H9 (cell line): ENCODE results near the gene MAPK4. TPM values are rescaled to one million over a fixed set of nuclear protein-coding genes. Genes with fewer than 3 reads are reported as not detected.

ENCODE experiments used
- DNase-seq: peaks from one replicate; pipeline ENCODE4 v3.0.0-alpha.2; 2017
- H2AFZ ChIP-seq: one replicate; pipeline ENCODE4 v1.6.1; 2013; ENCODE audit warnings: mild to moderate bottlenecking, low read length, control low read depth, moderate library complexity
- H2AK5ac ChIP-seq: 2 replicates; pipeline ENCODE4 v1.6.1; 2013; ENCODE audit warnings: low read length, control low read depth, mixed read lengths; ENCODE audit not compliant: insufficient read length
- H2BK120ac ChIP-seq: one replicate; pipeline ENCODE4 v1.6.1; 2013; ENCODE audit warnings: low read depth, mild to moderate bottlenecking, low read length, control low read depth, inconsistent platforms; ENCODE audit not compliant: poor library complexity, severe bottlenecking
- H2BK12ac ChIP-seq: 2 replicates; pipeline ENCODE4 v1.6.1; 2013; ENCODE audit warnings: low read length, control low read depth, mixed read lengths, low read depth; ENCODE audit not compliant: insufficient read length
- H2BK15ac ChIP-seq: 2 replicates; pipeline ENCODE4 v1.6.1; 2013; ENCODE audit warnings: low read depth, low read length, control low read depth
- H2BK20ac ChIP-seq: one replicate; pipeline ENCODE4 v1.6.1; 2013; ENCODE audit warnings: low read depth, mild to moderate bottlenecking, low read length, control low read depth, inconsistent platforms; ENCODE audit not compliant: poor library complexity, severe bottlenecking
- H2BK5ac ChIP-seq: 2 replicates; pipeline ENCODE4 v1.6.1; 2013; ENCODE audit warnings: low read length, control low read depth, mixed read lengths; ENCODE audit not compliant: insufficient read length
- H3K14ac ChIP-seq: 2 replicates; pipeline ENCODE4 v1.6.1; 2013; ENCODE audit warnings: low read length, control low read depth; ENCODE audit not compliant: insufficient read depth
- H3K18ac ChIP-seq: 2 replicates; pipeline ENCODE4 v1.6.1; 2013; ENCODE audit warnings: low read depth, mild to moderate bottlenecking, mixed read lengths, low read length, control low read depth; ENCODE audit not compliant: insufficient read length
- H3K23ac ChIP-seq: 2 replicates; pipeline ENCODE4 v1.6.1; 2013; ENCODE audit warnings: low read length, control low read depth, mixed read lengths, low read depth; ENCODE audit not compliant: insufficient read length
- H3K23me2 ChIP-seq: 2 replicates; pipeline ENCODE4 v1.6.1; 2013; ENCODE audit warnings: low read depth, mild to moderate bottlenecking, mixed read lengths, low read length, control low read depth; ENCODE audit not compliant: insufficient read length, poor library complexity, severe bottlenecking
- H3K27ac ChIP-seq: 2 replicates; pipeline ENCODE4 v1.5.1; 2013; ENCODE audit warnings: low read length, control low read depth, mixed read lengths, low read depth; ENCODE audit not compliant: insufficient read length
- H3K27me3 ChIP-seq: 2 replicates; pipeline ENCODE4 v1.6.1; 2013; ENCODE audit warnings: low read length, control low read depth, inconsistent platforms; ENCODE audit not compliant: insufficient read depth
- H3K4ac ChIP-seq: 2 replicates; pipeline ENCODE4 v1.6.1; 2013; ENCODE audit warnings: low read depth, mild to moderate bottlenecking, control low read depth, inconsistent platforms, low read length, moderate library complexity
- H3K4me1 ChIP-seq: 2 replicates; pipeline ENCODE4 v1.6.1; 2013; ENCODE audit warnings: low read length, control low read depth, inconsistent platforms; ENCODE audit not compliant: insufficient read depth
- H3K4me2 ChIP-seq: 2 replicates; pipeline ENCODE4 v1.6.1; 2013; ENCODE audit warnings: low read length, control low read depth, mixed read lengths; ENCODE audit not compliant: insufficient read length, insufficient read depth
- H3K56ac ChIP-seq: 2 replicates; pipeline ENCODE4 v1.6.1; 2013; ENCODE audit warnings: low read depth, mild to moderate bottlenecking, mixed read lengths, low read length, control low read depth; ENCODE audit not compliant: insufficient read length
- H3K79me1 ChIP-seq: 2 replicates; pipeline ENCODE4 v1.6.1; 2013; ENCODE audit warnings: low read depth, mild to moderate bottlenecking, moderate library complexity, low read length, control low read depth, inconsistent platforms; ENCODE audit not compliant: insufficient read depth, poor library complexity, severe bottlenecking
- H3K79me2 ChIP-seq: 2 replicates; pipeline ENCODE4 v1.6.1; 2013; ENCODE audit warnings: low read length, control low read depth, inconsistent platforms; ENCODE audit not compliant: insufficient read depth
- H3K9ac ChIP-seq: 2 replicates; pipeline ENCODE4 v1.6.1; 2013; ENCODE audit warnings: low read length, control low read depth, mixed read lengths; ENCODE audit not compliant: insufficient read length; ENCODE audit errors: extremely low read depth
- H3K9me3 ChIP-seq: one replicate; pipeline ENCODE4 v1.6.1; 2013; ENCODE audit warnings: low read depth, low read length, inconsistent platforms; ENCODE audit not compliant: control insufficient read depth
- H3T11ph ChIP-seq: one replicate; pipeline ENCODE4 v1.6.1; 2013; ENCODE audit warnings: mild to moderate bottlenecking, low read length, control low read depth, inconsistent platforms
- H4K20me1 ChIP-seq: one replicate; pipeline ENCODE4 v1.6.1; 2013; ENCODE audit not compliant: control insufficient read depth, insufficient read length, insufficient read depth
- H4K5ac ChIP-seq: 2 replicates; pipeline ENCODE4 v1.6.1; 2013; ENCODE audit warnings: low read depth, mild to moderate bottlenecking, mixed read lengths, low read length, control low read depth; ENCODE audit not compliant: insufficient read length
- H4K8ac ChIP-seq: replicated peaks from 2 replicates; pipeline ENCODE4 v1.6.1; 2013; ENCODE audit warnings: low read length, control low read depth, mixed read lengths, low read depth; ENCODE audit not compliant: insufficient read length
- H4K91ac ChIP-seq: 2 replicates; pipeline ENCODE4 v1.6.1; 2013; ENCODE audit warnings: low read depth, mild to moderate bottlenecking, moderate library complexity, mixed read lengths, low read length, control low read depth; ENCODE audit not compliant: insufficient read length
- H3K27ac Mint-ChIP-seq, 3 experiments: 2 replicates in 2 of 3; 3 replicates in 1 of 3; pipeline ENCODE4 v1.8.0; 2020 to 2021; ENCODE audit warnings: mixed read lengths in 3 of 3, mild to moderate bottlenecking in 1 of 3, moderate library complexity in 1 of 3
- H3K27me3 Mint-ChIP-seq: 2 replicates; pipeline ENCODE4 v1.8.0; 2021; ENCODE audit warnings: low read depth, mild to moderate bottlenecking, moderate library complexity, mixed read lengths
- H3K36me3 Mint-ChIP-seq, 3 experiments: 2 replicates in 2 of 3; 3 replicates in 1 of 3; pipeline ENCODE4 v1.8.0; 2020 to 2021; ENCODE audit warnings: low read depth in 3 of 3, mixed read lengths in 3 of 3; ENCODE audit not compliant: insufficient read depth in 1 of 3
- H3K4me1 Mint-ChIP-seq, 2 experiments: 2 replicates each; pipeline ENCODE4 v1.8.0; 2020; ENCODE audit warnings: mixed read lengths in 2 of 2
- H3K4me3 Mint-ChIP-seq, 2 experiments: 2 replicates in 1 of 2; 3 replicates in 1 of 2; pipeline ENCODE4 v1.8.0; 2020 to 2021; ENCODE audit warnings: mild to moderate bottlenecking in 2 of 2, mixed read lengths in 2 of 2, moderate library complexity in 1 of 2
- H3K9me3 Mint-ChIP-seq, 2 experiments: 2 replicates in 1 of 2; 3 replicates in 1 of 2; pipeline ENCODE4 v1.8.0; 2020; ENCODE audit warnings: mild to moderate bottlenecking in 2 of 2, mixed read lengths in 2 of 2, moderate library complexity in 1 of 2
- CTCF ChIP-seq: fragments of 200-600 bp; sonication (generic); conservative IDR thresholded peaks from 3 replicates; pipeline ENCODE4 v1.8.0; 2021; ENCODE audit warnings: antibody characterized with exemption, mild to moderate bottlenecking
- WGBS: extraction: QIAGEN DNeasy Blood & Tissue Kit; methylation state at CpG from one replicate; pipeline ENCODE4 v1.1.7; 2013; ENCODE audit warnings: missing lambda C conversion rate, low lambda C conversion rate, mixed read lengths; ENCODE audit not compliant: insufficient read length; ENCODE audit errors: extremely low coverage; 5-methylcytosine and 5-hydroxymethylcytosine counted together
- total RNA-seq: library from RNA; stranded (reverse); gene quantifications from 2 replicates; pipeline ENCODE4 v1.2.1, GENCODE V29; 2021

The MAPK4 gene
- total RNA-seq, 1 experiment from 2014 or later: 1.6 TPM

GRCh38 chr18:50616484-50617048 is 56.7 kb downstream of the MAPK4 start:
- Histone ChIP-seq H3K27me3 (no peaks in the 10 kb centered on the region), H3K4me2 (no peak overlapping the region), H4K8ac (no peak overlapping the region), H2AK5ac (no peak overlapping the region), H2AFZ (no peak overlapping the region), H3K4me1 (no peaks in the 10 kb centered on the region), H4K91ac (no peak overlapping the region), H3K79me1 (no peaks in the 10 kb centered on the region), H2BK20ac (no peak overlapping the region), H3K27ac (no peak overlapping the region), H4K5ac (no peak overlapping the region), H3K23me2 (no peaks in the 10 kb centered on the region), H2BK120ac (no peak overlapping the region), H2BK12ac (no peak overlapping the region), H2BK15ac (no peak overlapping the region), H3K56ac (no peak overlapping the region), H3K14ac (no peak overlapping the region), H3T11ph (no peak overlapping the region), H2BK5ac (no peak overlapping the region), H3K18ac (no peak overlapping the region), H3K79me2 (no peaks in the 10 kb centered on the region), H3K9ac (no peak overlapping the region), H3K23ac (no peak overlapping the region), H3K9me3 (no peaks in the 10 kb centered on the region), H4K20me1 (no peaks in the 10 kb centered on the region), H3K4ac (no peak overlapping the region)
- Mint-ChIP-seq H3K27ac (no peak overlapping the region), H3K4me3 (no peak overlapping the region), H3K9me3 (peaks cover 6 to 8% of the 10 kb centered on the region in 2 experiments; a peak in 4 of 5 replicates), H3K4me1 (no peaks in the 10 kb centered on the region), H3K27me3 (peaks cover 5% of the 10 kb centered on the region), H3K36me3 (peaks cover 0 to 6% (median 5%) of the 10 kb centered on the region in 3 experiments; a peak in 3 of 7 replicates)
- DNase-seq: no peak
- TF ChIP-seq CTCF: no peak
- no CpG with 5 or more reads among the region's 5 CpGs for WGBS
